Neural crest cell (in vitro differentiated cells): ENCODE data around the gene CFAP61. TPM values are rescaled to one million over a fixed set of nuclear protein-coding genes. Genes with fewer than 3 reads are reported as not detected.

Experiments used
- DNase-seq: peaks from one replicate; pipeline ENCODE4 v3.0.0; 2021; ENCODE audit warnings: low read depth, mixed read lengths, low spot score
- H3K27ac Mint-ChIP-seq: one replicate; pipeline ENCODE4 v1.8.0; 2021; ENCODE audit warnings: mild to moderate bottlenecking, mixed read lengths; ENCODE audit not compliant: unreplicated experiment
- H3K27me3 Mint-ChIP-seq: 2 replicates; pipeline ENCODE4 v1.8.0; 2021; ENCODE audit warnings: low read depth, mild to moderate bottlenecking, mixed read lengths
- H3K36me3 Mint-ChIP-seq: 2 replicates; pipeline ENCODE4 v1.8.0; 2021; ENCODE audit warnings: low read depth, mild to moderate bottlenecking, mixed read lengths
- H3K4me1 Mint-ChIP-seq: 2 replicates; pipeline ENCODE4 v1.8.0; 2021; ENCODE audit warnings: mixed read lengths
- H3K4me3 Mint-ChIP-seq: one replicate; pipeline ENCODE4 v1.8.0; 2021; ENCODE audit warnings: mild to moderate bottlenecking, mixed read lengths
- H3K9me3 Mint-ChIP-seq: 2 replicates; pipeline ENCODE4 v1.8.0; 2021; ENCODE audit warnings: mixed read lengths
- total RNA-seq: library from RNA; stranded (reverse); gene quantifications from 2 replicates; pipeline ENCODE4 v1.2.1, GENCODE V29; 2021
- TF ChIP-seq, protein P1 (sequence below): fragments of 200-600 bp; sonication (generic); conservative IDR thresholded peaks from 2 replicates; pipeline ENCODE4 v1.5.0; 2021; ENCODE audit warnings: antibody characterized with exemption, mild to moderate bottlenecking

CFAP61 gene
- total RNA-seq, 1 donor from 2014 or later, result 1.9 TPM

DNA sequence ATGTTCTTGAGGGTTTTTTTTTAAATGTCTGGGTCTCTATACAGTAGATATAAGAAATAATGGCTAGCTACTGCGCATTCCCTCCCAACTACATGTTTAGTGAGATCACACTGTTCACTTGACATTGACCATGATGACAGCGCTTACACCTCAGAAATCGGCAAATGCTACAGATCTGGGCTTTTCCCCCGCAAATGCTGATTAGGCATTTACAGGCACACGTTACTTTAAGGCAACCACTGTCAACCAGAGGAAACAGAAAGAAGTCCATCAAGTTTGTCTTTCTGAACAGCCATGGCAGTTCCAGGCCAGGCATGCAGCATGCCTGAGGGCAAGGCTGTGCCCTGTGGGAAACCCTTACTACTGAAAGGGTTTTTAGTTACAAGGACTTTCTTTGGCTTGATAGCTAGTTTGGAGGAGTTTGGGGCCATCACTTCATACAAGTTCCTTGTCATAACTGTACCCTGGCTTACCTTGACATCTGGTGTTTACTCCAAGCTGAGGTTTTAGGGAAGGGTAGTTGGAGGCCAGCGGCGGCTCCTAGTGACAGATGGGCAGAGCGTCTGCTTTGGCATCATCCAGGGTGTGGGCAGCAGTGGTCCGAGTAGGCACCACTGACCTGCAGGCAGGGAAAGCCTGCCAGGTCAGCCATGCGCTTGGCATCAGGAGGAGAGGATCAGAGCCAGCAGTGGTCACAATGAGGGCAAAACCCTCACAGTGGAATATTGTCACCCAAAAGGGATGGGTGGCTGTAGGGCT lies 43.0 kb downstream of the CFAP61 start:
- DNase-seq, result no peak
- TF ChIP-seq, protein P1, sequence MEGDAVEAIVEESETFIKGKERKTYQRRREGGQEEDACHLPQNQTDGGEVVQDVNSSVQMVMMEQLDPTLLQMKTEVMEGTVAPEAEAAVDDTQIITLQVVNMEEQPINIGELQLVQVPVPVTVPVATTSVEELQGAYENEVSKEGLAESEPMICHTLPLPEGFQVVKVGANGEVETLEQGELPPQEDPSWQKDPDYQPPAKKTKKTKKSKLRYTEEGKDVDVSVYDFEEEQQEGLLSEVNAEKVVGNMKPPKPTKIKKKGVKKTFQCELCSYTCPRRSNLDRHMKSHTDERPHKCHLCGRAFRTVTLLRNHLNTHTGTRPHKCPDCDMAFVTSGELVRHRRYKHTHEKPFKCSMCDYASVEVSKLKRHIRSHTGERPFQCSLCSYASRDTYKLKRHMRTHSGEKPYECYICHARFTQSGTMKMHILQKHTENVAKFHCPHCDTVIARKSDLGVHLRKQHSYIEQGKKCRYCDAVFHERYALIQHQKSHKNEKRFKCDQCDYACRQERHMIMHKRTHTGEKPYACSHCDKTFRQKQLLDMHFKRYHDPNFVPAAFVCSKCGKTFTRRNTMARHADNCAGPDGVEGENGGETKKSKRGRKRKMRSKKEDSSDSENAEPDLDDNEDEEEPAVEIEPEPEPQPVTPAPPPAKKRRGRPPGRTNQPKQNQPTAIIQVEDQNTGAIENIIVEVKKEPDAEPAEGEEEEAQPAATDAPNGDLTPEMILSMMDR, result no peak
- peaks cover 2% of the 10 kb centered on the region for H3K9me3 Mint-ChIP-seq
- no peaks in the 10 kb centered on the region for H3K27me3 Mint-ChIP-seq
- H3K27ac Mint-ChIP-seq, result no peak overlapping the region
- H3K4me1 Mint-ChIP-seq, result no peaks in the 10 kb centered on the region
- H3K4me3 Mint-ChIP-seq, result no peak overlapping the region
- H3K36me3 Mint-ChIP-seq, result no peaks in the 10 kb centered on the region

- H3K27me3 Mint-ChIP-seq, result no peaks in the 10 kb centered on the region
- H3K36me3 Mint-ChIP-seq, result no peaks in the 10 kb centered on the region
- no peak overlapping the region for H3K4me3 Mint-ChIP-seq
- H3K27ac Mint-ChIP-seq, result no peak overlapping the region
- TF ChIP-seq, protein P1, result no peak
- H3K4me1 Mint-ChIP-seq, result no peaks in the 10 kb centered on the region
- DNase-seq, result no peak
- peaks cover under 1% of the 10 kb centered on the region for H3K9me3 Mint-ChIP-seq
Measured at GRCh38 chr20:20096421-20096820, 44.1 kb downstream of the CFAP61 start.

GRCh38 chr20:20100881-20101280 lies 48.5 kb downstream of the CFAP61 start:
- Mint-ChIP-seq H3K27me3 (no peaks in the 10 kb centered on the region), H3K36me3 (no peaks in the 10 kb centered on the region), H3K27ac (no peak overlapping the region), H3K4me1 (peaks cover 9% of the 10 kb centered on the region), H3K4me3 (no peak overlapping the region), H3K9me3 (no peaks in the 10 kb centered on the region)
- DNase-seq, result no peak
- TF ChIP-seq, protein P1, result no peak

GRCh38 chr20:20102163-20102562 lies 49.8 kb downstream of the CFAP61 start:
- Mint-ChIP-seq H3K4me3 (no peak overlapping the region), H3K27me3 (no peaks in the 10 kb centered on the region), H3K9me3 (no peaks in the 10 kb centered on the region), H3K4me1 (peaks cover 14% of the 10 kb centered on the region), H3K36me3 (no peaks in the 10 kb centered on the region), H3K27ac (no peak overlapping the region)
- DNase-seq, result no peak
- TF ChIP-seq, protein P1, result no peak

GRCh38 chr20:20102716-20103258 lies 50.5 kb downstream of the CFAP61 start:
- TF ChIP-seq, protein P1, result no peak
- DNase-seq, result no peak
- H3K9me3 Mint-ChIP-seq, result no peaks in the 10 kb centered on the region
- no peak overlapping the region for H3K27ac Mint-ChIP-seq
- H3K4me1 Mint-ChIP-seq, result peaks cover 14% of the 10 kb centered on the region
- H3K27me3 Mint-ChIP-seq, result no peaks in the 10 kb centered on the region
- no peaks in the 10 kb centered on the region for H3K36me3 Mint-ChIP-seq
- no peak overlapping the region for H3K4me3 Mint-ChIP-seq
